GM12801 (cell line): ENCODE results near the gene CIZ1.

ENCODE experiments used
- CTCF ChIP-seq: IDR thresholded peaks from one replicate; pipeline ENCODE4 v1.5.1; 2011; ENCODE audit warnings: control low read depth; ENCODE audit not compliant: insufficient read length; ENCODE audit errors: extremely low read depth

CIZ1 gene

GRCh38 chr9:128203024-128203706, 11.8 kb upstream of the CIZ1 start, which contains the start of gene DNM1:
Gene DNM1, plus strand, starts transcription at chr9:128203379. Its CDS starts 92 bp downstream, at chr9:128203471.
- TF ChIP-seq CTCF = no peak

DNA sequence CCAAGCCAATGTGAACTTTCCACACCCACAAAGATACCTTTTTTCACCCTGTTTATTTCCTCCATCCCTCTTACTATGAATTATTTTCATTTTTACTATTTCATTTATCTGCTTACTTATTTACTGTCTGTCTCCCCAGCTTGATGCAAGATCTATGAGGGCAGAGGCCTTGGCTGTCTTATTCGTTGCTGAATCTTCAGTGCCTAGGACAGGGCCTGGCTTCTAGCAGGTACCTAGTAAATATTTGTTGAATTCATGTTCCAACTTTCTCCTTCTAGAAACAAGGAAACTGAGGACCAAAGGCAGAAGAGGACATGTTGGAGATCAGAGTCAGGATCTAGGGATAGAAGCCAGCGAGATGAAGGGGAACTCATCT, 11.3 kb upstream of the CIZ1 start:
- TF ChIP-seq CTCF = no peak

DNA sequence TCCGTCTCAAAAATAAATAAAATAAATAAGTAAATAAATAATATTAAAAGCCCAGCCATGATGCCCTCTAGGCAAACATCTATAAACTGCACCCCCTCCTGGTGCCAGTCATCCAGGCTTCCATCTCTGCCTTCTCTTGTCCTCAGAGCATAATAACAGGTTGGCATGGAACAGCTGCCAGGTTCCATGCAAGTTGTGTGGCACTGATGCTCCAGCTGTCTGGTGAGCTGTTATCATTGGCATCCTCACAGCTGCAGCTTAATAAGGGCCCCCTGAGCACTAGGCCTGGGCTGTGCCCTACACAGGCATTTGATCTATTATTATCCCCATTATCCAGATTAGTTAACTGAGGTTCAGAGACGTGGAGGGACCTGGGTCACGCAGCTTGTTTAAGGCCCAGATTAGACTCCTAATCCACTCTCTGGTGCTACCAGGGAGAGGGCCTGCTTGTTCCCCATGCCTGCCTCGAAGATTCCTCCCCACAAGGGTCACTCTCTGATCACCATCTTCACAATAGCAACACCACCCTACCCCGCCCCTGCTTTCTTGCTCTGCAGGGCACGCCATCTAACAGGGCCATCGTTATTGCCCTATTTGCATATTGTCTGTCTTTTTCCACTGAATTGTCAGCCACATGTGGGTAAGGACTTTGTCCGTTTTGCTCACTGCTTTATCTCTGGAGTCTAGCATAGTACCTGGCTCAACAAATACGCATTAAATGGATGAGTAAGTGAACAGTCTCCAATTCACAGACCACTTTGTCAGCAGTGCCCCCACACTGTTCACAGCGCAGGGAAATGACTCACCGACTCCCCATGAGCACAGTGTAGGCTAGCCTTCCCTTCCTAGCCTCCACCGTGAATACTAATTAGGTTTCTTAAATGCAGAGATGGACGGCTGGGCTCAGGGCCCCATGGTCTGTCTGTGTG, 10.3 kb upstream of the CIZ1 start:
- no peak for TF ChIP-seq CTCF

DNA sequence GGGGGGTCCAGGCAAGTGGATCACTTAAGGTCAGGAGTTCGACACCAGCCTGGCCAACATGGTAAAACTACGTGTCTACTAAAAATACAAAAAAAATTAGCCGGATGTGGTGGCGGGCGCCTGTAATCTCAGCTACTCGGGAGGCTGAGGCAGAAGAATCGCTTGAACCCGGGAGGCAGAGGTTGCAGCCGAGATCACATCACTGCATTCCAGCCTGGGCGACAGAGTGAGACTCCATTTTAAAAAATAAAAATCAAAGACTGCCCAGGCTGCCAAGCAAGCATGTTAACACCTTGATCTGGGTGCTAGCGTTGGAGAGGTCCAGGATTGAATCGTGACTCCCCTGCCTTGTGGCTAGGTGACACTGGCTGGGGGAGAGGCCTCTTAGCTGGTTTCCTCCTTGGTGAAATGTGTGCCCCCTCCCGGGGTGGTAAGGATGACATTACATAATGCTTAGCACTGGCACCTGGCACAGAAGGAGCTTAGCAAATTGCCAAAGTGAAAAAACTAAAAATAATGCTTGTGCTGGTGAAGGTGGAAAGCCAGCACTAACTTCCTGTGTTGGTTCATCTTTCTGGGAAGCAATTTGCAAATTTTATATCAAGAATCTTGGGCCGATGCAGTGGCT, 2.2 kb upstream of the CIZ1 start:
- no peak for TF ChIP-seq CTCF

GRCh38 chr9:128192601-128193371, 1.4 kb upstream of the CIZ1 start:
- TF ChIP-seq CTCF = no peak

DNA sequence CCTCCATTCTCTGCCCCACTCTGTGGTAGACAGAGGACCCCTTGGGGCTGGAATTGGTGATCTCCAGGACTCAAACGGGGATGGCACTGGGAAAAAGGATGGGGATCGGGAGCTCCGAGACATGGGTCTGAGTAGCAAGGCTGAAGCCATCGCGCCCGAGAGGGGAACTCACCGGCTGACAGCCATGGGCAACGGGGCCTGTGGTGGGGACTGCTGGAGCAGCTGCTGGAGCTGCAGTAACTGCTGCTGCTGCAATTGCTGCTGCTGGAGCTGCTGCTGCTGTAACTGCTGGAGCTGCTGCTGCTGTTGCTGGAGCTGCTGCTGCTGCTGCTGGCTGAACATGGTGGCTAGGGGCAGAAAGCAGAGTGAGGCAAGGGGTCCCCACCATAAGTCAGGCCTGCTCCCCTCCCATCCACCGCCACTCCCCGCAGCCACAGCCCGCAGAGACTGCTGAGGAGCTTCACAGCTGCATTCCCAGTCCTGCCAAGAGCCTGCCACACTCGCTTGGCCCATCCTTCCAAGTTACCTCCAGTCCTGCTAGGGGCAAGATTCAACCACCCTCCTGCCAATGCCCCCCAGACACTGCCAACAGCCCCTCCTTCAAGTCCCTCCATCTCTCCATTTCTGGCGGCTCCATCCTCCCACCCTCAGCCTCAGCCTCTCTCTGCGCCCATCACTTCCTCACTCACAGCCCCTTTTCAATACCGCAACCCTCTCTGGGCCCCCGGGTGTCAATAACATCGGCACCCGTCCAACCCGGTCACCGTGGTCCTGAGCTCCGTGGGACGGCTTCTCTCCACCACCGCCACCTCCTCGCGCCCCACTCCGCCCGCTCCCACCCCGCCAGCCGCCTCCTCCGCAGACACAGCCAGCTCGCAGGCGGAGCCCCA, 611 bp downstream of the CIZ1 start:
- no peak for TF ChIP-seq CTCF
